Uterus (tissue), 4 donors: ENCODE measurements around the gene PWWP2B. TPM values are rescaled to one million over a fixed set of nuclear protein-coding genes. Genes with fewer than 3 reads are reported as not detected.

Experiments used
- DNase-seq, 2 donors: peaks; one replicate each; pipeline ENCODE4 v3.0.0-alpha.2; 2019 to 2020
- H3K27ac ChIP-seq, 2 donors: fragments of 200-600 bp; sonication (generic); 1 replicate in 1 of 2; 2 replicates in 1 of 2; pipeline ENCODE4 v1.5.1; 2016 to 2018
- H3K27me3 ChIP-seq, 2 donors: fragments of 200-600 bp; sonication (generic); one replicate each; pipeline ENCODE4 v1.5.1; 2018 to 2019; ENCODE audit warnings: control low read depth in 1 of 2
- H3K36me3 ChIP-seq, 2 donors: fragments of 200-600 bp; sonication (generic); one replicate each; pipeline ENCODE4 v1.5.1; 2019; ENCODE audit warnings: control low read depth in 1 of 2
- H3K4me1 ChIP-seq, 2 donors: fragments of 200-600 bp; sonication (generic); one replicate each; pipeline ENCODE4 v1.5.1; 2018 to 2019; ENCODE audit warnings: control low read depth in 1 of 2
- H3K4me3 ChIP-seq, 2 donors: fragments of 200-600 bp; sonication (generic); 1 replicate in 1 of 2; 2 replicates in 1 of 2; pipeline ENCODE4 v1.5.1; 2018 to 2019; ENCODE audit warnings: mild to moderate bottlenecking in 1 of 2
- H3K9me3 ChIP-seq, 2 donors: fragments of 200-600 bp; sonication (generic); one replicate each; pipeline ENCODE4 v1.5.1; 2019; ENCODE audit warnings: control low read depth in 1 of 2
- POLR2A ChIP-seq, 2 donors: fragments of 450-650 bp; IDR thresholded peaks; one replicate each; pipeline ENCODE4 v1.6.1; 2016; ENCODE audit warnings: antibody characterized with exemption in 2 of 2, mild to moderate bottlenecking in 1 of 2, moderate library complexity in 1 of 2
- intact Hi-C: fragments of 100-400 bp; cut with DNase I; formaldehyde crosslinking; loops from one replicate; pipeline ENCODE4 v1.15.1; 2023; ENCODE audit warnings: low total_unique reads
- total RNA-seq, 4 donors: library from RNA; depleted of rRNA in 3 of 4; stranded (reverse); fragments of >200 nt in 3 of 4; gene quantifications; one replicate each; pipeline versions ENCODE4 v1.1.0 to v1.2.4, GENCODE V29; 2014 to 2023
- TF ChIP-seq, protein P1 (sequence below), 4 experiments: fragments of 200-600 bp in 2 of 4; fragments of 450-650 bp in 2 of 4; sonication (generic) in 2 of 4; IDR thresholded peaks; one replicate each; pipeline ENCODE4 v1.5.1; 2016 to 2019; ENCODE audit warnings: antibody characterized with exemption in 4 of 4, mild to moderate bottlenecking in 2 of 4, moderate library complexity in 1 of 4
- donor health status: DM: yes; HTN: yes; CAD: no.

PWWP2B gene
- total RNA-seq, 4 donors from 2014 or later = 0.29 to 27.6 (median 8.3) TPM

DNA sequence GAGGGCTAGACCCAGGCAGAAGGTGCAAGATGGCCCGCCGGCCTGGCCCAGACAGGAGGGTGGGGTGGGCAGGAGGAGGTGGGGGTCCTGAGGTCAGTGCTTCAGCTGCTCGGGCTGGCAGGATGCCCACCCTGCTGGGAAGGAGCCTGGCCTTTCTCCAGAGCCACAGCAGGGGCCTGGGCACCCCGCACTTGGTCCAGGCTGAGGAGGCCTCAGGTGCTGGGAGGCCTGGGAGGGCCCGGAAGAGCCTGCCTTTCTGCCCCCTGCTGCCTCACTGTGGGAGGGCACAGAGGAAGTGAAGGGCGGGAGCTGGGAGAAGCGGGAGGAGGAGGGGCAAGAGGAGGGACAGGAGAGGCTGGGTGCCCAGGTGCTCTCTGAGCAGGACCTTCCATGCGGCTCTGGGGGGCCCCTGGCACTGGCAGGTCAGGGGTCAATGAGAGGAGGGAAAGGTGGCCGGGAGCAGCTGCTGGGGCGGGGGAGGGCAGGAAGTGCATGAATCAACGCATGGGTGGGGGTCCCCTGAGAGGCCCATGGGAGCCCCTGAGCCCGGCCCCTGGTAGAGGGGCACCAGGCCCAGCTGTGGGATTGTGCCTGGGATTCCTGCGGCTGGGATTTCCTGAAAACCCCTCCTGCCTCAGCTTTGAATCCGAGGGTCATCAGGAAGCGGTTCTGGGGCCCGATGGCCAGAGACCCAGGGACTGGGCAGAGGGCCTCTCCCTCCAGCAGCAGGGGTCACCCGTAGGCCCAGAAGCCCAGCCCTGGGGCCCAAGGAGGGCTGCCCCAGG, 49.9 kb downstream of the PWWP2B start:
- peak in 1 of 2 donors; percentile 17 for TF ChIP-seq POLR2A (IDR thresholded peaks at IDR 0.05)
- TF ChIP-seq, protein P1, sequence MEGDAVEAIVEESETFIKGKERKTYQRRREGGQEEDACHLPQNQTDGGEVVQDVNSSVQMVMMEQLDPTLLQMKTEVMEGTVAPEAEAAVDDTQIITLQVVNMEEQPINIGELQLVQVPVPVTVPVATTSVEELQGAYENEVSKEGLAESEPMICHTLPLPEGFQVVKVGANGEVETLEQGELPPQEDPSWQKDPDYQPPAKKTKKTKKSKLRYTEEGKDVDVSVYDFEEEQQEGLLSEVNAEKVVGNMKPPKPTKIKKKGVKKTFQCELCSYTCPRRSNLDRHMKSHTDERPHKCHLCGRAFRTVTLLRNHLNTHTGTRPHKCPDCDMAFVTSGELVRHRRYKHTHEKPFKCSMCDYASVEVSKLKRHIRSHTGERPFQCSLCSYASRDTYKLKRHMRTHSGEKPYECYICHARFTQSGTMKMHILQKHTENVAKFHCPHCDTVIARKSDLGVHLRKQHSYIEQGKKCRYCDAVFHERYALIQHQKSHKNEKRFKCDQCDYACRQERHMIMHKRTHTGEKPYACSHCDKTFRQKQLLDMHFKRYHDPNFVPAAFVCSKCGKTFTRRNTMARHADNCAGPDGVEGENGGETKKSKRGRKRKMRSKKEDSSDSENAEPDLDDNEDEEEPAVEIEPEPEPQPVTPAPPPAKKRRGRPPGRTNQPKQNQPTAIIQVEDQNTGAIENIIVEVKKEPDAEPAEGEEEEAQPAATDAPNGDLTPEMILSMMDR (IDR thresholded peaks at IDR 0.05) = peak in 3 of 4 experiments; percentile 46 to 66 (median 54)
- Histone ChIP-seq H3K9me3 (no peaks in the 10 kb centered on the region), H3K36me3 (no peaks in the 10 kb centered on the region), H3K4me3 (no peak overlapping the region), H3K27ac (peak overlapping the region; percentile 93 to 94), H3K27me3 (no peaks in the 10 kb centered on the region), H3K4me1 (peaks cover 4 to 13% of the 10 kb centered on the region in 2 donors)
- DNase-seq = peak; percentile 56 to 60
- intact Hi-C loops = no loop called here

DNA sequence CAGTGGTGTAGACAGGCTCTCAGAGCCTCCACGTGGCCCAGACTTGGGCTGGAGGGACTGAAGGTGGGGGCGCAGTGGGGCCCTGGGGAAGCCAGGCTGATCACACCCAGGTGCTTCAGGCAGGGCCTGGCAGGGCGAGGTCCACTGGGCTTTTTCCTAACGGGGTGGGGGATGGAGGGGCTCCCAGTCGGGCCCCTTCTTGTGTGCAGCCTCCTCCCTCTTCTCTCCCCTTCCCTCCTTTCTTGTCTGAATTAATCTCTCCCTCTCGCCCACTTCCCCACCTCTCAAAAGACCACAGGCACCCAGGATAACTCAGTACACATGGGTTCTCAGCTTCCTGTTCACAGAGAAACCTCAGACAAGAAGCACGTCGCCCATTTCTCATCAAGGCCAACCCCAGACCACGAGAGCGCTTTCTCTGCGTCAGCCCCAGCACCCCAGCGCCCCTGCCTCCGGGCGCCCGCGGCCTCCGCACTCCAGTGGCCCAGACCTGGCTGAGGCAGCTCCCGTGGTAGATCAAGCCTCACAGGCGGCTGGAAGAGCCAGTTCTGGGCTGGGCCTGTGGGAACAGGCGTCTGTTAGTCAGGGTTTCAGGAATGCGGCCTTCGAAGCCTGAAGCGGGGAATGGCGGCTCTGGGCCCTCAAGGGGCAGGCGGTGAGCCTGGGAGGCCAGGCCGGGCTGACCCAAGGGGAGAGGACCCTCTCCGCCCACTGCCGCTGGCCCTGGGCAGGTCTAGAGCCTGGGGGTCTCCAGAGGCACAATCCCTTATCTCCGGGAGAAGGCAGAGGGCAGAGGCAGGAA, 50.6 kb downstream of the PWWP2B start:
- H3K36me3 ChIP-seq = no peaks in the 10 kb centered on the region
- H3K4me1 ChIP-seq = peaks cover 4 to 16% of the 10 kb centered on the region in 2 donors
- no peaks in the 10 kb centered on the region for H3K27me3 ChIP-seq
- H3K27ac ChIP-seq = peak overlapping the region; percentile 93 to 94
- H3K9me3 ChIP-seq = no peaks in the 10 kb centered on the region
- intact Hi-C loops = no loop called here
- TF ChIP-seq, protein P1 (IDR thresholded peaks at IDR 0.05) = no peak
- no peak for TF ChIP-seq POLR2A (IDR thresholded peaks at IDR 0.05)
- DNase-seq = peak in 1 of 2 donors; percentile 65
- no peak overlapping the region for H3K4me3 ChIP-seq

DNA sequence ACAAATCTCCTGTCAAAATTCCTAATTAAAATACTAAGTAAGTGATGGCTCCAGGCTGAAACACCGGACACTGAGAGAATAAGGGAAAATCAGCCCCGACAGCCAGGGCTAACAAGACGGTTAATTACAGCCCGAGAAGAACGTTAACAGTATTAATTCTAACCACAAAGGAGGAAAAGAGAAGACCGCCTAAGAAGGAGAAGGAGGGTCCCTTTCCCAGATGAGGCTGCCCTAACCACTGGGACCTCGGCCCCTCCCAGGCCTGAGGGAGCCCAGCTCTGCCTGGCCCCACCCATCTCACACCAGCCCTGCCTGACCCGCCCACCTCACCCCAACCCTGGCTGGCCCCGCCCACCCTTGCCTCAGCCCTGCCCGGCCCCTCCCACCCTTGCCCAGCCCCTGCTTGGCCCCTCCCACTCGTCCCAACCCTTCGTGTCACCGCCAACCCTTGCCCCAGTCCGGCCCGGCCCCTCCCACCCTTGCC, 51.3 kb downstream of the PWWP2B start:
- peak; percentile 75 to 78 for DNase-seq
- TF ChIP-seq POLR2A (IDR thresholded peaks at IDR 0.05) = peak; percentile 22 to 35
- TF ChIP-seq, protein P1 (IDR thresholded peaks at IDR 0.05) = no peak
- Histone ChIP-seq H3K27ac (peak overlapping the region; percentile 93 to 94), H3K9me3 (no peaks in the 10 kb centered on the region), H3K4me3 (no peak overlapping the region), H3K4me1 (peaks cover 4 to 22% of the 10 kb centered on the region in 2 donors), H3K27me3 (no peaks in the 10 kb centered on the region), H3K36me3 (no peaks in the 10 kb centered on the region)
- intact Hi-C loops = no loop called here

DNA sequence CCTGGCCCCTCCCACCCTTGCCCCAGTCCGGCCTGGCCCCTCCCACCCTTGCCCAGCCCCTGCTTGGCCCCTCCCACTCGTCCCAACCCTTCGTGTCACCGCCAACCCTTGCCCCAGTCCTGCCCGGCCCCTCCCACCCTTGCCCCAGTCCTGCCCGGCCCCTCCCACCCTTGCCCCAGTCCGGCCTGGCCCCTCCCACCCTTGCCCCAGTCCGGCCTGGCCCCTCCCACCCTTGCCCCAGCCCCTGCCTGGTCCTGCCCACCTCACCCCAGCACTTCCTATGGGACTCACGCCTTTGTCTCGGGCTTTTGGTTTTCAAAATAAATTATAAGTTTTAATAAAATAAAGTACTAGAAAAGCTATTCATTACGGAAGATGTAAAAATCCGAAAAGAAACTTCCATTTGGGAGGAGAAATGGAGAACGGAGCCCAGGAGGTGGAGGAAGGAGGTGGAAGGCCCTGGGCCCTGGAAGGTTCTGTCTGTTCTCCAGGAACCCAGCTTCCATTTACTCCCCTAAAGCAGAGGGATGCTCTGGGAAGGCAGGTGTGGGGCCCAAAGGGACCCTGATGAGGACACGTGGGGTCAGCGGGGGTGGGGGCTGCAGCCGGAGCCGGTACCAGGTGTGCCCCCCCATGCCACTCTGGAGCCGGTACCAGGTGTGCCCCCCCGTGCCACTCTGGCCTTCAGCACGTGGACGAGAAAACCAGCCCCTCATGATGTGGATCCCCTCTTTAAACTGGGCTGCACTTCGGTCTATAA, 52.2 kb downstream of the PWWP2B start:
- TF ChIP-seq POLR2A (IDR thresholded peaks at IDR 0.05) = no peak
- TF ChIP-seq, protein P1 (IDR thresholded peaks at IDR 0.05) = no peak
- DNase-seq = peak; percentile 53 to 81
- Histone ChIP-seq H3K9me3 (no peaks in the 10 kb centered on the region), H3K4me1 (peaks cover 4 to 24% of the 10 kb centered on the region in 2 donors), H3K27me3 (no peaks in the 10 kb centered on the region), H3K4me3 (no peak overlapping the region), H3K36me3 (no peaks in the 10 kb centered on the region), H3K27ac (peak overlapping the region; percentile 39 to 82)
- intact Hi-C loops = no loop called here
